GM19025 (cell line): ENCODE measurements around the gene CBLL1.

Experiments
- ATAC-seq: cut with Tn5 transposase; IDR thresholded peaks from one replicate; pipeline ENCODE4 v1.9.1; 2021; ENCODE audit warnings: mild to moderate bottlenecking, low read depth, moderate library complexity; ENCODE audit not compliant: unreplicated experiment

Gene CBLL1

GRCh38 chr7:107742678-107743566 is 1.0 kb upstream of the CBLL1 start:
- peak; percentile 29 for ATAC-seq

- ATAC-seq, result peak; percentile 33
These were observed 406 bp downstream of the CBLL1 start for GRCh38 chr7:107744345-107744750.

- no peak for ATAC-seq
These were observed 2.1 kb downstream of the CBLL1 start for GRCh38 chr7:107746006-107746405.

- no peak for ATAC-seq
These were observed 7.2 kb downstream of the CBLL1 start for GRCh38 chr7:107751113-107751512.

- no peak for ATAC-seq
These were observed 10.7 kb downstream of the CBLL1 start for GRCh38 chr7:107754642-107755041.

- ATAC-seq, result no peak
These were observed 14.7 kb downstream of the CBLL1 start for GRCh38 chr7:107758667-107759066.

GRCh38 chr7:107767391-107767790 is 23.4 kb downstream of the CBLL1 start:
- ATAC-seq, result no peak

- no peak for ATAC-seq
These were observed 24.3 kb downstream of the CBLL1 start for GRCh38 chr7:107768263-107768662.

DNA sequence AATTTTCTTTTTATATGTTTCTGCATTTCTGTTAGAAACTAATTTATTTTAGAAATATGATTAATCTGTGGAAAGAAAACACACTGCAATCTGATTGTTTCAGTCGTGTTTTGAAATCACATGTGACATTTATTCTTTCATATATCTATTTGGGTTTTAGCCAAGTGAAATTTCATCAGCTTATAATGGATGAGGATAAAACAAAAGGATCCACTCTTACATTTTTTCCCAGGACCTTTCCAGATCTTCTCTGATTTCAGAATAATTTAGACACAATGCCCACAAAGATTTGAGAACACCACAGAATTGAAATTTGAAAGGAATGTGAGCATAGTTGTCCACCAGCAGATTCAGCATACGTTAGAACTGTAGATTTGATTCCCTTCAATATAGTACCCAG is 29.1 kb downstream of the CBLL1 start:
- ATAC-seq, result no peak

- no peak for ATAC-seq
These were observed 33.8 kb downstream of the CBLL1 start for GRCh38 chr7:107777702-107778101.

- ATAC-seq, result no peak
These were observed 34.3 kb downstream of the CBLL1 start for GRCh38 chr7:107778283-107778682.

DNA sequence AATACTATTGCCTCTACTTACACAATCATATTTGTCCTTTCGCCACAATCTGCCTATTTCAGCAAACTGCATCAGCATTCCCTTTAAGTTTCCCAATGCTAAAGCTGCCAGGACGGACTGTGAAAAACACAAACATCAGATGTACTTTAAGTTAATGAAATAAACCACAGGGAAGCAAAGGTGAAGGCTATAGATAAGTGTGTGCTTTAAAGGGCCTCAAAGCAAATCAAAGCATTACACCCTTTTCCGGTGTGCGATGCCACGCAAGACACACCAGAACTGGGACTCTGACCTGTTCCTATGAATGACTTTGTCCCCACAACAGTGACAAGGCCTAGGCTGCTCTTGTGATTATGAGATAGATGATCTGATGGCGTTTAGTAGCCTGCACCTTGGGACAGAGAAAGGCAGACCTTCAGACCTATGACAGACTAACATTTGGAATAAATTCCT is 35.7 kb downstream of the CBLL1 start:
- no peak for ATAC-seq

- no peak for ATAC-seq
These were observed 38.4 kb downstream of the CBLL1 start for GRCh38 chr7:107782374-107782773.

- no peak for ATAC-seq
These were observed 39.7 kb downstream of the CBLL1 start for GRCh38 chr7:107783648-107784047.

- ATAC-seq, result no peak
These were observed 41.2 kb downstream of the CBLL1 start for GRCh38 chr7:107785170-107785569.

DNA sequence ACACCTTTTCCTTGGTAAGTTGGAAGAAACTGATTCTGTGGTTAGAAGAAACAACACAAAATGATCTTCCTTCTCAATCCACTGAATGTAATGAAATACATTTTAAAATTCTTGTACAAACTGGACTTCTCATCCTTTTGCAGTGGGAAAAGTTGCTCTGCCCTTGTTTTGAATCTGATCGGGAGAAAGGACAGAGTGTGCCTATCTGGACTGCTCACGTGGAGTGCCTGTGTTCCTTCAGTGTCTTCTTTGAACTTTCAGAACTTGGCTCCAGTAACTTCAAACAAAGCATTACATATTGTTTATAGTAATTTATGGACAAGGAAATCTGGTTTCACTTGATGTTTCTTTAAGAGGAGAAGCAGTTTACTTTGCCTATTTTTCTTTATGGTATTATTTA is 42.0 kb downstream of the CBLL1 start:
- no peak for ATAC-seq

GRCh38 chr7:107788216-107788615 is 44.3 kb downstream of the CBLL1 start:
- no peak for ATAC-seq

GRCh38 chr7:107788662-107789061 is 44.7 kb downstream of the CBLL1 start:
- ATAC-seq, result no peak

DNA sequence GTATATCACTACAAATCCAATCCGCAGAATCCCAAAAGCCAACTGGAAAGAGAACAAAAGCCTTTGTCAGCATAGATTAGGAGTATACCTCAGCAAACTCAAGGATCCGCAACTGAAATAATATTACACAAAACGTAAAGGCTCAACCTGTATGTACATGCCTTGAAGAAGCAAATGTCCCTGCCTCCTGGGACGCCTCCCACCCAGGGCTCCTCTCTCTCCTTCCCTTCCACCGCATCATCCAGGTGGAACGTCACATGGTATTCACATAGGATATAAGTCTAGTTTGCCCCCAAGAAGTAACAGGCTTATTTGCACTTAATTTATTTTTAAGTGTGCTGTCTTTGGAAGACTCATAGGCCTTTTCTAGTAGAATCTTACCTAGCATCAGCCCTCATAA is 45.7 kb downstream of the CBLL1 start:
- no peak for ATAC-seq

DNA sequence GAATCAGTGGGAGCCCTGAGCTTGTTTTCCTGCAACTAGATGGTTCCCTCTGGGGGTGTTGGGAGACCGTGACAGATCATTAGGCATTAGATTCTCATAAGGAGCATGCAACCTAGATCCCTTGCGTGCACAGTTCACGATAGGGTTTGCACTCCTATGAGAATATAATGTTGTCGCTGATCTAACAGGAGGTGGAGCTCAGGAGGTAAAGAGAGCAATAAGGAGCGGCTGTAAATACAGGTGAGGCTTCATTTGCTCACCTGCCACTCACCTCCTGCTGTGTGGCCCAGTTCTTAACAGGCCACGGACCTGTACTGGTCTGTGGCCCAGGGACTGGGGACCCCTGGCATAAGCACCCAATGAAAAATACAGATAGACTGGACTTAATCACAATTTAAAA is 48.4 kb downstream of the CBLL1 start:
- no peak for ATAC-seq

GRCh38 chr7:107799647-107800264 is 55.8 kb downstream of the CBLL1 start:
- no peak for ATAC-seq
